HUES6 (cell line): Measurements from ENCODE around the gene EPX.

Source experiments
- H3K27ac ChIP-seq: 2 replicates; pipeline ENCODE4 v1.7.0; 2013; ENCODE audit warnings: low read depth, mild to moderate bottlenecking, low read length, inconsistent platforms
- H3K27me3 ChIP-seq: 2 replicates; pipeline ENCODE4 v1.6.1; 2013; ENCODE audit warnings: low read length; ENCODE audit not compliant: control insufficient read depth, insufficient read depth
- H3K36me3 ChIP-seq: 2 replicates; pipeline ENCODE4 v1.6.1; 2013; ENCODE audit warnings: low read length; ENCODE audit not compliant: control insufficient read depth, insufficient read depth
- H3K4me1 ChIP-seq: 2 replicates; pipeline ENCODE4 v1.6.1; 2013; ENCODE audit warnings: low read length; ENCODE audit not compliant: control insufficient read depth, insufficient read depth
- H3K4me3 ChIP-seq: 2 replicates; pipeline ENCODE4 v1.5.1; 2013; ENCODE audit warnings: low read depth, low read length
- H3K9ac ChIP-seq: one replicate; pipeline ENCODE4 v1.6.1; 2013; ENCODE audit warnings: mild to moderate bottlenecking, low read length
- H3K9me3 ChIP-seq: 2 replicates; pipeline ENCODE4 v1.6.1; 2013; ENCODE audit warnings: low read depth, low read length; ENCODE audit not compliant: control insufficient read depth, insufficient read depth

The EPX gene

GRCh38 chr17:58204796-58205195 lies 12.3 kb downstream of the EPX start:
- Histone ChIP-seq H3K9ac (no peak overlapping the region), H3K4me3 (no peak overlapping the region), H3K36me3 (peaks cover 24% of the 10 kb centered on the region), H3K27me3 (0 out of 2 replicates have a peak, but pooled peaks cover 4% of the 10 kb centered on the region), H3K4me1 (no peaks in the 10 kb centered on the region), H3K9me3 (no peaks in the 10 kb centered on the region), H3K27ac (no peak overlapping the region)

- no peaks in the 10 kb centered on the region for H3K4me1 ChIP-seq
- H3K27ac ChIP-seq, result no peak overlapping the region
- H3K4me3 ChIP-seq, result no peak overlapping the region
- no peak overlapping the region for H3K9ac ChIP-seq
- H3K27me3 ChIP-seq, result no peaks in the 10 kb centered on the region
- peaks cover 34% of the 10 kb centered on the region for H3K36me3 ChIP-seq
- H3K9me3 ChIP-seq, result no peaks in the 10 kb centered on the region
Measured at GRCh38 chr17:58205936-58206335, 13.4 kb downstream of the EPX start.

- no peaks in the 10 kb centered on the region for H3K27me3 ChIP-seq
- no peaks in the 10 kb centered on the region for H3K9me3 ChIP-seq
- no peaks in the 10 kb centered on the region for H3K4me1 ChIP-seq
- peaks cover 43% of the 10 kb centered on the region for H3K36me3 ChIP-seq
- H3K27ac ChIP-seq, result no peak overlapping the region
- no peak overlapping the region for H3K9ac ChIP-seq
- no peak overlapping the region for H3K4me3 ChIP-seq
Measured at GRCh38 chr17:58207451-58207850, 14.9 kb downstream of the EPX start.

- Histone ChIP-seq H3K9me3 (no peaks in the 10 kb centered on the region), H3K4me1 (no peaks in the 10 kb centered on the region), H3K36me3 (peaks cover 52% of the 10 kb centered on the region), H3K9ac (no peak overlapping the region), H3K4me3 (no peak overlapping the region), H3K27me3 (no peaks in the 10 kb centered on the region), H3K27ac (no peak overlapping the region)
Measured at GRCh38 chr17:58208344-58208743, 15.8 kb downstream of the EPX start.

GRCh38 chr17:58210922-58211321 lies 18.4 kb downstream of the EPX start:
- Histone ChIP-seq H3K36me3 (peaks cover 66% of the 10 kb centered on the region), H3K4me1 (no peaks in the 10 kb centered on the region), H3K9ac (no peak overlapping the region), H3K27me3 (no peaks in the 10 kb centered on the region), H3K4me3 (no peak overlapping the region), H3K9me3 (no peaks in the 10 kb centered on the region), H3K27ac (no peak overlapping the region)

GRCh38 chr17:58215685-58216084 lies 23.2 kb downstream of the EPX start:
- peaks cover 39% of the 10 kb centered on the region for H3K36me3 ChIP-seq
- no peaks in the 10 kb centered on the region for H3K27me3 ChIP-seq

GRCh38 chr17:58217766-58218165 lies 25.2 kb downstream of the EPX start:
- Histone ChIP-seq H3K9ac (no peak overlapping the region), H3K27ac (no peak overlapping the region), H3K27me3 (no peaks in the 10 kb centered on the region), H3K36me3 (peaks cover 24% of the 10 kb centered on the region), H3K4me1 (peaks cover 3% of the 10 kb centered on the region), H3K9me3 (no peaks in the 10 kb centered on the region), H3K4me3 (no peak overlapping the region)

More at GRCh38 chr17:58215685-58216084, 23.2 kb downstream of the EPX start:
- no peak overlapping the region for H3K9ac ChIP-seq
- H3K4me3 ChIP-seq, result no peak overlapping the region
- H3K9me3 ChIP-seq, result no peaks in the 10 kb centered on the region
- peaks cover 3% of the 10 kb centered on the region for H3K4me1 ChIP-seq
- no peak overlapping the region for H3K27ac ChIP-seq

- Histone ChIP-seq H3K36me3 (peaks cover 12% of the 10 kb centered on the region; the same call in 1 of the 2 replicates), H3K9ac (peak within 1 kb of the TSS; percentile 70), H3K27me3 (no peaks in the 10 kb centered on the region), H3K9me3 (no peaks in the 10 kb centered on the region), H3K4me1 (peaks cover 5% of the 10 kb centered on the region), H3K27ac (no peak within 1 kb of the TSS), H3K4me3 (peak within 1 kb of the TSS; percentile 83)
Measured at GRCh38 chr17:58219007-58219788, 26.7 kb downstream of the EPX start, which contains the start of gene MKS1. Gene MKS1 (minus strand): TSS chr17:58219255. CDS start chr17:58219230, 25 bp downstream.

- H3K36me3 ChIP-seq, result peaks cover 9% of the 10 kb centered on the region; the same call in 1 of the 2 replicates
- peaks cover 9% of the 10 kb centered on the region for H3K4me1 ChIP-seq
- H3K27me3 ChIP-seq, result no peaks in the 10 kb centered on the region
- peak overlapping the region; percentile 83 for H3K4me3 ChIP-seq
- no peaks in the 10 kb centered on the region for H3K9me3 ChIP-seq
- no peak overlapping the region for H3K9ac ChIP-seq
- no peak overlapping the region for H3K27ac ChIP-seq
Measured at GRCh38 chr17:58219789-58220183, 27.3 kb downstream of the EPX start.

GRCh38 chr17:58224315-58224714 lies 31.8 kb downstream of the EPX start:
- Histone ChIP-seq H3K9ac (no peak overlapping the region), H3K27ac (no peak overlapping the region), H3K4me1 (peaks cover 21% of the 10 kb centered on the region), H3K36me3 (no peaks in the 10 kb centered on the region), H3K4me3 (no peak overlapping the region; the same call in 1 of the 2 replicates), H3K9me3 (no peaks in the 10 kb centered on the region), H3K27me3 (peaks cover 21% of the 10 kb centered on the region)

GRCh38 chr17:58227733-58228132 lies 35.2 kb downstream of the EPX start:
- Histone ChIP-seq H3K27me3 (peaks cover 49% of the 10 kb centered on the region), H3K4me3 (no peak overlapping the region), H3K27ac (no peak overlapping the region), H3K36me3 (no peaks in the 10 kb centered on the region), H3K4me1 (peaks cover 22% of the 10 kb centered on the region), H3K9ac (no peak overlapping the region), H3K9me3 (no peaks in the 10 kb centered on the region)
